Measurements from ENCODE around the gene LRMDA.

DNA sequence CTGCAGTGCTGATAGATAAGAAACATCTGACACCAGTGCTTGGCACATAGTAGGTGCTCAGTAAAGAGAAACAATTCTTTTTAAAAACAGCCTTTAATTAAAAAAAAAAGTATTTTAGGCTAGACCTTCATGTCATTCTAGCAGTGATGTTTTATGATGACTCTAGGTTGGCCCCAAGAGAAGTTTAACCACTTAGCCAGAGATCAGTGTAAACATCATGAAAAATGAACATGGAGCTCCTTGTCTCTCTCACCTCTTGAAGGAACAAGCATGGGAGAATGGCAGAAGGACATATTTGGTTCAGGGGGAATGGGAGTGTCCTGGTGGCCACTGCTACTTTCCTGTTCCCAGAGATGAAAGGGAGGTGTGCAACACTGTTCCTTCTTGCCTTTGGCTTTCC, 641.0 kb downstream of the LRMDA start:
- TF ChIP-seq CTCF (IDR thresholded peaks at IDR 0.05) (no peak), POLR2A (IDR thresholded peaks at IDR 0.05) (no peak), POLR2AphosphoS5 (IDR thresholded peaks at IDR 0.05) (no peak)

All from transverse colon (tissue), 4 donors.